ENCODE measurements around the gene GFM1.

The GFM1 gene

GRCh38 chr3:158727206-158728060, 83.1 kb downstream of the GFM1 start:
- peak; percentile 30 for DNase-seq (ENCODE audit: low read depth)

- no peak for DNase-seq (ENCODE audit: low read depth)
Measured at GRCh38 chr3:158728061-158728377, 83.7 kb downstream of the GFM1 start.

- no peak for DNase-seq (ENCODE audit: low read depth)
Measured at GRCh38 chr3:158728851-158729250, 84.5 kb downstream of the GFM1 start.

- no peak for DNase-seq (ENCODE audit: low read depth)
Measured at GRCh38 chr3:158731486-158731885, 87.2 kb downstream of the GFM1 start.

GRCh38 chr3:158731938-158732855, 87.9 kb downstream of the GFM1 start, which contains the start of gene RARRES1:
TSS of gene RARRES1 (minus strand) at chr3:158732457. CDS start at chr3:158732415, 42 bp downstream.
- no peak for DNase-seq (ENCODE audit: low read depth)

GRCh38 chr3:158732856-158733200, 88.5 kb downstream of the GFM1 start:
- no peak for DNase-seq (ENCODE audit: low read depth)

- no peak for DNase-seq (ENCODE audit: low read depth)
Measured at GRCh38 chr3:158733656-158734055, 89.3 kb downstream of the GFM1 start.

GRCh38 chr3:158735296-158736033, 91.1 kb downstream of the GFM1 start:
- DNase-seq (ENCODE audit: low read depth) = no peak

- no peak for DNase-seq (ENCODE audit: low read depth)
Measured at GRCh38 chr3:158737410-158737809, 93.1 kb downstream of the GFM1 start.

GRCh38 chr3:158737976-158738615, 93.8 kb downstream of the GFM1 start:
- no peak for DNase-seq (ENCODE audit: low read depth)

- DNase-seq (ENCODE audit: low read depth) = no peak
Measured at GRCh38 chr3:158738653-158739052, 94.3 kb downstream of the GFM1 start.

- no peak for DNase-seq (ENCODE audit: low read depth)
Measured at GRCh38 chr3:158739078-158739477, 94.8 kb downstream of the GFM1 start.

GRCh38 chr3:158739661-158740060, 95.3 kb downstream of the GFM1 start:
- DNase-seq (ENCODE audit: low read depth) = no peak

All from stimulated activated CD8-positive, alpha-beta memory T cell treated with anti-CD3 and anti-CD28 coated beads, Interleukin-12 subunit alpha, Interleukin-12 subunit beta, amount 100 ng/mL, for 1 hour (primary cell).